ENCODE data around the gene PLIN5. TPM values are rescaled to one million over a fixed set of nuclear protein-coding genes. Genes with fewer than 3 reads are reported as not detected.

PLIN5 gene
- total and polyA plus RNA-seq, 2 of the 8 experiments (the other 6 are each of a cell fraction or from before 2014, with no cell fraction given) = 2.0 to 2.5 TPM

- TF ChIP-seq CEBPB (IDR thresholded peaks at IDR 0.05; ENCODE audit: low read depth, low read length) = no peak
These were observed 3.4 kb downstream of the PLIN5 start (continued) for GRCh38 chr19:4531562-4532165.
